Testis (tissue), 2 donors: ENCODE data around the gene PNMA1.

Experiments
- POLR2A ChIP-seq: fragments of 450-650 bp; IDR thresholded peaks from one replicate; pipeline ENCODE4 v1.6.1; 2017; ENCODE audit warnings: antibody characterized with exemption, mild to moderate bottlenecking, moderate library complexity
- TF ChIP-seq, protein P1 (sequence below), 3 experiments: fragments of 450-650 bp in 2 of 3; fragments of 200-600 bp in 1 of 3; sonication (generic) in 1 of 3; IDR thresholded peaks; one replicate each; pipeline ENCODE4 v1.5.1; 2016 to 2019; ENCODE audit warnings: antibody characterized with exemption in 3 of 3, mild to moderate bottlenecking in 2 of 3, moderate library complexity in 1 of 3

DNA sequence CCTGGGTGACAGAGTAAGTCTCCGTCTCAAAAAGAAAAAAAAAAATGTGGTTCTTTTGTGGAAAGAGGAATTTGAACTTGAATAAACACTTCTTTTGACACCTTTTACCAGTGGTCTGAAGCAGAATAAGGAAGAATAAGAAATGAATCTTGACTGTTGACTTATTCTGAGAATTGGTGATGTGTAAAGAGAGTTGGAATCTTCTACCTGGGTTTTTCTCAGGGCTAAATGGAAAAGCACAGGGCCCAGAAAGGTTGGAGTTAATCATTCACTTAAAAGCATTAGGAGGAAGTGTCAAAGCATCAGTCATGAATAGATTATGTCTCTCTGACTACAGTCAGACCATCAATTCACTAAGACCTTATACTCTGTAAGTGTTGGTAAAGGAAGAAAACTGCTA, 13.9 kb downstream of the PNMA1 start:
- no peak for TF ChIP-seq POLR2A
- TF ChIP-seq, protein P1, sequence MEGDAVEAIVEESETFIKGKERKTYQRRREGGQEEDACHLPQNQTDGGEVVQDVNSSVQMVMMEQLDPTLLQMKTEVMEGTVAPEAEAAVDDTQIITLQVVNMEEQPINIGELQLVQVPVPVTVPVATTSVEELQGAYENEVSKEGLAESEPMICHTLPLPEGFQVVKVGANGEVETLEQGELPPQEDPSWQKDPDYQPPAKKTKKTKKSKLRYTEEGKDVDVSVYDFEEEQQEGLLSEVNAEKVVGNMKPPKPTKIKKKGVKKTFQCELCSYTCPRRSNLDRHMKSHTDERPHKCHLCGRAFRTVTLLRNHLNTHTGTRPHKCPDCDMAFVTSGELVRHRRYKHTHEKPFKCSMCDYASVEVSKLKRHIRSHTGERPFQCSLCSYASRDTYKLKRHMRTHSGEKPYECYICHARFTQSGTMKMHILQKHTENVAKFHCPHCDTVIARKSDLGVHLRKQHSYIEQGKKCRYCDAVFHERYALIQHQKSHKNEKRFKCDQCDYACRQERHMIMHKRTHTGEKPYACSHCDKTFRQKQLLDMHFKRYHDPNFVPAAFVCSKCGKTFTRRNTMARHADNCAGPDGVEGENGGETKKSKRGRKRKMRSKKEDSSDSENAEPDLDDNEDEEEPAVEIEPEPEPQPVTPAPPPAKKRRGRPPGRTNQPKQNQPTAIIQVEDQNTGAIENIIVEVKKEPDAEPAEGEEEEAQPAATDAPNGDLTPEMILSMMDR (IDR thresholded peaks at IDR 0.05) = no peak
